GM12878 (cell line): ENCODE measurements around the gene SOX3. TPM values are rescaled to one million over a fixed set of nuclear protein-coding genes. Genes with fewer than 3 reads are reported as not detected.

ENCODE experiments used
- ATAC-seq: fragments of 200-7000 bp; cut with Tn5 transposase; 3 replicates; pipeline ENCODE4 v1.9.1; 2020; ENCODE audit warnings: mild to moderate bottlenecking, moderate library complexity
- BruUV-seq: library from RNA; stranded (reverse); fragments of 400-500 nt; replicated peaks from 2 replicates; lab custom pipeline; 2021; lab: Mats Ljungman, UMichigan
- CTCF ChIA-PET: fragments of 300-600 bp; sonication (Branson Sonifier 250); formaldehyde crosslinking; extraction: SDS; loops from one replicate; lab custom pipeline; 2021; ENCODE audit warnings: inconsistent platforms; lab: Yijun Ruan, JAX
- POLR2A ChIA-PET: fragments of 350-600 bp; formaldehyde crosslinking; extraction: SDS; loops from one replicate; lab custom pipeline; 2021; ENCODE audit warnings: inconsistent platforms; lab: Charles Lee
- RAD21 ChIA-PET: fragments of 300-600 bp; sonication (Branson Sonifier 250); formaldehyde crosslinking; loops from one replicate; lab custom pipeline; 2023; ENCODE audit warnings: antibody characterized with exemption; ENCODE audit not compliant: unreplicated experiment; lab: Charles Lee
- SMC1A ChIA-PET: fragments of 300-600 bp; sonication (Branson Sonifier 250); formaldehyde crosslinking; loops from one replicate; lab custom pipeline; 2023; ENCODE audit not compliant: unreplicated experiment, uncharacterized antibody; lab: Charles Lee
- DNase-seq: peaks from one replicate; pipeline ENCODE4 v3.0.0-alpha.2; 2011; ENCODE audit warnings: low read depth, low spot score
- FAIRE-seq: peaks from 3 replicates; lab custom pipeline; 2011; peaks lifted over from hg19 to GRCh38; lab: Jason Lieb, UNC
- H2AFZ ChIP-seq: 2 replicates; pipeline ENCODE4 v1.6.0; 2011; ENCODE audit warnings: low read depth, low read length, control low read depth; ENCODE audit not compliant: control insufficient read depth
- H3K27ac ChIP-seq: 2 replicates; pipeline ENCODE4 v1.5.1; 2011; ENCODE audit warnings: control low read depth; ENCODE audit not compliant: control insufficient read depth, insufficient read depth
- H3K27me3 ChIP-seq, 2 experiments: replicated peaks in 1 of 2; 2 replicates each; pipeline versions ENCODE4 v1.6.0 to v1.6.1; 2011; ENCODE audit warnings: low read length in 1 of 2; ENCODE audit not compliant: control insufficient read depth in 2 of 2, insufficient read depth in 2 of 2
- H3K36me3 ChIP-seq, 2 experiments: 2 replicates each; pipeline ENCODE4 v1.5.1; 2011; ENCODE audit warnings: low read length in 1 of 2; ENCODE audit not compliant: control insufficient read depth in 2 of 2, insufficient read depth in 2 of 2
- H3K4me1 ChIP-seq: 2 replicates; pipeline ENCODE4 v1.6.1; 2011; ENCODE audit warnings: mild to moderate bottlenecking, low read length, moderate library complexity, mixed read lengths; ENCODE audit not compliant: control insufficient read depth, insufficient read depth
- H3K4me2 ChIP-seq: 2 replicates; pipeline ENCODE4 v1.6.0; 2011; ENCODE audit warnings: control low read depth; ENCODE audit not compliant: control insufficient read depth, insufficient read depth
- H3K4me3 ChIP-seq: fragments of 200-600 bp; sonication (generic); 2 replicates; pipeline ENCODE4 v1.5.1; 2016
- H3K79me2 ChIP-seq: 2 replicates; pipeline ENCODE4 v1.6.0; 2011; ENCODE audit warnings: low read length; ENCODE audit not compliant: control insufficient read depth, insufficient read depth
- H3K9ac ChIP-seq: 2 replicates; pipeline ENCODE4 v1.8.0; 2011; ENCODE audit warnings: low read length, control low read depth, mixed read lengths; ENCODE audit not compliant: control insufficient read depth, insufficient read depth
- H3K9me3 ChIP-seq: replicated peaks from 3 replicates; pipeline ENCODE4 v1.5.1; 2011; ENCODE audit warnings: mild to moderate bottlenecking, low read length; ENCODE audit not compliant: control insufficient read depth, insufficient read depth
- H4K20me1 ChIP-seq: 2 replicates; pipeline ENCODE4 v1.6.0; 2011; ENCODE audit not compliant: control insufficient read depth, insufficient read depth
- IKZF2 ChIP-seq, 2 experiments: fragments of 450-650 bp; IDR thresholded peaks; 2 replicates each; pipeline ENCODE4 v1.6.1; 2017; ENCODE audit warnings: mild to moderate bottlenecking in 2 of 2, moderate library complexity in 2 of 2
- MXI1 ChIP-seq: fragments of 150-350 bp; IDR thresholded peaks from 2 replicates; pipeline ENCODE4 v1.6.1; 2011; ENCODE audit warnings: low read depth, mild to moderate bottlenecking, inconsistent platforms, low read length, improper control_type of control experiment
- POLR2AphosphoS5 ChIP-seq: IDR thresholded peaks from 2 replicates; pipeline ENCODE4 v1.6.1; 2011; ENCODE audit warnings: mild to moderate bottlenecking, low read length, inconsistent platforms
- SIN3A ChIP-seq: IDR thresholded peaks from 2 replicates; pipeline ENCODE4 v1.6.1; 2012; ENCODE audit warnings: low read depth, low read length, improper control_type of control experiment
- WGBS: methylation state at CpG from one replicate; pipeline ENCODE4 v1.1.6; 2016; ENCODE audit warnings: low lambda C conversion rate; ENCODE audit not compliant: insufficient replicate concordance, insufficient coverage; ENCODE audit errors: missing lambda C conversion rate; 5-methylcytosine and 5-hydroxymethylcytosine counted together
- in situ Hi-C: fragments of 300-500 bp; cut with MboI; formaldehyde crosslinking; loops from 9 replicates; pipeline ENCODE4 v1.14.3; 2018; ENCODE audit warnings: mixed read lengths
- intact Hi-C: fragments of 100-400 bp; cut with micrococcal nuclease; formaldehyde crosslinking; loops from one replicate; pipeline ENCODE4 v1.14.2; 2022; ENCODE audit not compliant: unreplicated experiment
- polyA plus RNA-seq, 11 experiments: library from polyadenylated mRNA; depleted of rRNA in 4 of 11; unstranded in 6 of 11; stranded (reverse) in 5 of 11; fragments of >200 nt; fragmentation: Nextera tagmentation in 4 of 11; fragmentation: Illumina TruSeq in 1 of 11; extraction: Ambion mirVana in 4 of 11; extraction: Trizol in 1 of 11; gene quantifications; 1 replicate in 1 of 11; 2 replicates in 10 of 11; pipeline versions ENCODE4 v1.2.1 to v1.2.3, GENCODE V29; 2011 to 2016; ENCODE audit warnings: inconsistent platforms in 2 of 11, missing spikeins in 2 of 11, low read depth in 1 of 11
- total RNA-seq, 4 experiments: library from RNA; depleted of rRNA in 3 of 4; stranded (reverse); fragments of >200 nt in 3 of 4; fragmentation: Illumina TruSeq in 1 of 4; extraction: Trizol in 1 of 4; gene quantifications; 2 replicates each; pipeline versions ENCODE4 v1.2.1 to v1.2.3, GENCODE V29; 2013 to 2021
- TF ChIP-seq, protein P1 (sequence below): fragments of 450-650 bp; IDR thresholded peaks from 2 replicates; pipeline ENCODE4 v1.6.1; 2016; ENCODE audit warnings: mild to moderate bottlenecking, moderate library complexity, borderline replicate concordance
- TF ChIP-seq, protein P2 (sequence below): fragments of 450-650 bp; IDR thresholded peaks from 2 replicates; pipeline ENCODE4 v1.6.1; 2017; ENCODE audit warnings: mild to moderate bottlenecking
- TF ChIP-seq, protein P3 (sequence below): fragments of 450-650 bp; conservative IDR thresholded peaks from 2 replicates; pipeline ENCODE4 v1.6.1; 2017; ENCODE audit warnings: mild to moderate bottlenecking, moderate library complexity

SOX3 gene
- total and polyA plus RNA-seq, 10 of the 15 experiments (the other 5 are each of a cell fraction or from before 2014, with no cell fraction given): not detected

GRCh38 chrX:140548985-140549384 is 44.1 kb upstream of the SOX3 start (continued):
- TF ChIP-seq, protein P1, sequence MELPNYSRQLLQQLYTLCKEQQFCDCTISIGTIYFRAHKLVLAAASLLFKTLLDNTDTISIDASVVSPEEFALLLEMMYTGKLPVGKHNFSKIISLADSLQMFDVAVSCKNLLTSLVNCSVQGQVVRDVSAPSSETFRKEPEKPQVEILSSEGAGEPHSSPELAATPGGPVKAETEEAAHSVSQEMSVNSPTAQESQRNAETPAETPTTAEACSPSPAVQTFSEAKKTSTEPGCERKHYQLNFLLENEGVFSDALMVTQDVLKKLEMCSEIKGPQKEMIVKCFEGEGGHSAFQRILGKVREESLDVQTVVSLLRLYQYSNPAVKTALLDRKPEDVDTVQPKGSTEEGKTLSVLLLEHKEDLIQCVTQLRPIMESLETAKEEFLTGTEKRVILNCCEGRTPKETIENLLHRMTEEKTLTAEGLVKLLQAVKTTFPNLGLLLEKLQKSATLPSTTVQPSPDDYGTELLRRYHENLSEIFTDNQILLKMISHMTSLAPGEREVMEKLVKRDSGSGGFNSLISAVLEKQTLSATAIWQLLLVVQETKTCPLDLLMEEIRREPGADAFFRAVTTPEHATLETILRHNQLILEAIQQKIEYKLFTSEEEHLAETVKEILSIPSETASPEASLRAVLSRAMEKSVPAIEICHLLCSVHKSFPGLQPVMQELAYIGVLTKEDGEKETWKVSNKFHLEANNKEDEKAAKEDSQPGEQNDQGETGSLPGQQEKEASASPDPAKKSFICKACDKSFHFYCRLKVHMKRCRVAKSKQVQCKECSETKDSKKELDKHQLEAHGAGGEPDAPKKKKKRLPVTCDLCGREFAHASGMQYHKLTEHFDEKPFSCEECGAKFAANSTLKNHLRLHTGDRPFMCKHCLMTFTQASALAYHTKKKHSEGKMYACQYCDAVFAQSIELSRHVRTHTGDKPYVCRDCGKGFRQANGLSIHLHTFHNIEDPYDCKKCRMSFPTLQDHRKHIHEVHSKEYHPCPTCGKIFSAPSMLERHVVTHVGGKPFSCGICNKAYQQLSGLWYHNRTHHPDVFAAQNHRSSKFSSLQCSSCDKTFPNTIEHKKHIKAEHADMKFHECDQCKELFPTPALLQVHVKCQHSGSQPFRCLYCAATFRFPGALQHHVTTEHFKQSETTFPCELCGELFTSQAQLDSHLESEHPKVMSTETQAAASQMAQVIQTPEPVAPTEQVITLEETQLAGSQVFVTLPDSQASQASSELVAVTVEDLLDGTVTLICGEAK: no peak
- TF ChIP-seq POLR2AphosphoS5: no peak
- TF ChIP-seq, protein P2, sequence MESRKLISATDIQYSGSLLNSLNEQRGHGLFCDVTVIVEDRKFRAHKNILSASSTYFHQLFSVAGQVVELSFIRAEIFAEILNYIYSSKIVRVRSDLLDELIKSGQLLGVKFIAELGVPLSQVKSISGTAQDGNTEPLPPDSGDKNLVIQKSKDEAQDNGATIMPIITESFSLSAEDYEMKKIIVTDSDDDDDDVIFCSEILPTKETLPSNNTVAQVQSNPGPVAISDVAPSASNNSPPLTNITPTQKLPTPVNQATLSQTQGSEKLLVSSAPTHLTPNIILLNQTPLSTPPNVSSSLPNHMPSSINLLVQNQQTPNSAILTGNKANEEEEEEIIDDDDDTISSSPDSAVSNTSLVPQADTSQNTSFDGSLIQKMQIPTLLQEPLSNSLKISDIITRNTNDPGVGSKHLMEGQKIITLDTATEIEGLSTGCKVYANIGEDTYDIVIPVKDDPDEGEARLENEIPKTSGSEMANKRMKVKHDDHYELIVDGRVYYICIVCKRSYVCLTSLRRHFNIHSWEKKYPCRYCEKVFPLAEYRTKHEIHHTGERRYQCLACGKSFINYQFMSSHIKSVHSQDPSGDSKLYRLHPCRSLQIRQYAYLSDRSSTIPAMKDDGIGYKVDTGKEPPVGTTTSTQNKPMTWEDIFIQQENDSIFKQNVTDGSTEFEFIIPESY: no peak
- TF ChIP-seq SIN3A: no peak

DNA sequence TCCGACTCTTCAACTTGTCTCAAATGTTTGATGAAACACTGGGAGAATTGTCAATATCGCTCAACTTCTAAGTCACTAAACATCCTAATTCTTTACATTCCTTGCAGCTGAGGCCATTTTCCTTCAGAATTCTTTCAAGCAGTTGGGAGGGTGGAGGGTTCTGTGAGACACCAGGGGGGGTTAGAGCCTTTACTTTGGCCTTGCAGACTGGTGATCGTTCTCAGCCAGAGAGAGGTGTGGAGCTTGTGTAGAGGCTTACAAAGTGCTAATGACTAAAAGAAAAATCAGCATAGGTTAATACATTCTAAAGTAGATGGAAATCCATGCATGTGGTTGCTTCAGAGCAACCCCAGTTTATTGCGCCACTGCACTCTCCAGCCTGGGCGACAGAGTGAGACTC is 21.3 kb upstream of the SOX3 start:
- Histone ChIP-seq H3K4me1 (no peaks in the 10 kb centered on the region), H3K27me3 (no peaks in the 10 kb centered on the region), H3K4me3 (no peak overlapping the region), H3K79me2 (no peaks in the 10 kb centered on the region), H3K9me3 (no peaks in the 10 kb centered on the region), H3K4me2 (no peak overlapping the region), H3K36me3 (no peaks in the 10 kb centered on the region), H4K20me1 (no peaks in the 10 kb centered on the region), H3K27ac (no peak overlapping the region), H3K9ac (no peak overlapping the region), H2AFZ (no peak overlapping the region)
- ChIA-PET SMC1A (no interaction called here), CTCF (interaction anchor here (0.6 kb wide), 1 partner anchor 47 kb away, joined by 3 read pairs; no protein-coding TSS in a partner anchor), RAD21 (no interaction called here), POLR2A (no interaction called here)
- no peak for ATAC-seq
- BruUV-seq: no TSS peak
- TF ChIP-seq IKZF2 (IDR thresholded peaks at IDR 0.05) (no peak), MXI1 (no peak)
- TF ChIP-seq, protein P3, sequence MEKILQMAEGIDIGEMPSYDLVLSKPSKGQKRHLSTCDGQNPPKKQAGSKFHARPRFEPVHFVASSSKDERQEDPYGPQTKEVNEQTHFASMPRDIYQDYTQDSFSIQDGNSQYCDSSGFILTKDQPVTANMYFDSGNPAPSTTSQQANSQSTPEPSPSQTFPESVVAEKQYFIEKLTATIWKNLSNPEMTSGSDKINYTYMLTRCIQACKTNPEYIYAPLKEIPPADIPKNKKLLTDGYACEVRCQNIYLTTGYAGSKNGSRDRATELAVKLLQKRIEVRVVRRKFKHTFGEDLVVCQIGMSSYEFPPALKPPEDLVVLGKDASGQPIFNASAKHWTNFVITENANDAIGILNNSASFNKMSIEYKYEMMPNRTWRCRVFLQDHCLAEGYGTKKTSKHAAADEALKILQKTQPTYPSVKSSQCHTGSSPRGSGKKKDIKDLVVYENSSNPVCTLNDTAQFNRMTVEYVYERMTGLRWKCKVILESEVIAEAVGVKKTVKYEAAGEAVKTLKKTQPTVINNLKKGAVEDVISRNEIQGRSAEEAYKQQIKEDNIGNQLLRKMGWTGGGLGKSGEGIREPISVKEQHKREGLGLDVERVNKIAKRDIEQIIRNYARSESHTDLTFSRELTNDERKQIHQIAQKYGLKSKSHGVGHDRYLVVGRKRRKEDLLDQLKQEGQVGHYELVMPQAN: no peak
- no peak for FAIRE-seq
- intact Hi-C loops: no loop called here
- 21% methylated on average over 5 of the region's 5 CpGs for WGBS
- DNase-seq: no peak
- in situ Hi-C loops: no loop called here
